Effector memory CD8-positive, alpha-beta T cell (primary cell): ENCODE data around the gene ABCA5.
A peak's percentile ranks its signal among the peaks of the same experiment; 100 is the strongest.

Experiments
- ATAC-seq: fragments of 150-1000 bp; cut with Tn5 transposase; replicated peaks from 2 replicates; pipeline ENCODE4 v1.10.0; 2021; ENCODE audit warnings: mild to moderate bottlenecking, moderate library complexity
- DNase-seq, 3 experiments: peaks; one replicate each; pipeline ENCODE4 v3.0.0; 2021
- H3K27ac Mint-ChIP-seq, 2 donors: one replicate each; pipeline ENCODE4 v1.8.0; 2022; ENCODE audit warnings: mild to moderate bottlenecking in 2 of 2, mixed read lengths in 2 of 2, moderate library complexity in 2 of 2
- H3K27me3 Mint-ChIP-seq, 2 donors: one replicate each; pipeline ENCODE4 v1.8.0; 2022; ENCODE audit warnings: mixed read lengths in 2 of 2
- H3K36me3 Mint-ChIP-seq: one replicate; pipeline ENCODE4 v1.8.0; 2022; ENCODE audit warnings: mild to moderate bottlenecking, moderate library complexity, mixed read lengths; ENCODE audit not compliant: insufficient read depth
- H3K4me1 Mint-ChIP-seq, 2 donors: one replicate each; pipeline ENCODE4 v1.8.0; 2022; ENCODE audit warnings: low read depth in 2 of 2, mixed read lengths in 2 of 2
- H3K4me3 Mint-ChIP-seq, 2 donors: one replicate each; pipeline ENCODE4 v1.8.0; 2022; ENCODE audit warnings: mild to moderate bottlenecking in 2 of 2, mixed read lengths in 2 of 2, moderate library complexity in 2 of 2
- H3K9me3 Mint-ChIP-seq, 2 donors: one replicate each; pipeline ENCODE4 v1.8.0; 2022; ENCODE audit warnings: mixed read lengths in 2 of 2

The ABCA5 gene

GRCh38 chr17:69342896-69343644 is 16.1 kb upstream of the ABCA5 start:
- DNase-seq (no peak), ATAC-seq (no peak)
- Mint-ChIP-seq H3K4me1 (no peaks in the 10 kb centered on the region), H3K36me3 (peaks cover 1% of the 10 kb centered on the region), H3K27ac (no peak overlapping the region), H3K9me3 (no peaks in the 10 kb centered on the region), H3K4me3 (no peak overlapping the region), H3K27me3 (peaks cover 19% of the 10 kb centered on the region in 2 donors)

- Mint-ChIP-seq H3K27me3 (peaks cover 10 to 19% of the 10 kb centered on the region in 2 donors), H3K4me1 (peaks cover 0 to 2% of the 10 kb centered on the region in 2 donors), H3K9me3 (no peaks in the 10 kb centered on the region), H3K4me3 (no peak overlapping the region), H3K27ac (no peak overlapping the region), H3K36me3 (no peaks in the 10 kb centered on the region)
- ATAC-seq (no peak), DNase-seq (no peak)
Observed at GRCh38 chr17:69339937-69340336, 13.0 kb upstream of the ABCA5 start.

GRCh38 chr17:69336996-69337395 is 10.1 kb upstream of the ABCA5 start:
- H3K4me1 Mint-ChIP-seq: peaks cover 0 to 2% of the 10 kb centered on the region in 2 donors
- no peak for ATAC-seq
- DNase-seq: no peak
- H3K27me3 Mint-ChIP-seq: peaks cover 10 to 23% of the 10 kb centered on the region in 2 donors
- no peaks in the 10 kb centered on the region for H3K9me3 Mint-ChIP-seq
- no peak overlapping the region for H3K27ac Mint-ChIP-seq
- H3K4me3 Mint-ChIP-seq: no peak overlapping the region
- H3K36me3 Mint-ChIP-seq: no peaks in the 10 kb centered on the region

- H3K27me3 Mint-ChIP-seq: peaks cover 12 to 27% of the 10 kb centered on the region in 2 donors
- H3K4me3 Mint-ChIP-seq: no peak overlapping the region
- DNase-seq: no peak
- no peaks in the 10 kb centered on the region for H3K9me3 Mint-ChIP-seq
- no peak overlapping the region for H3K27ac Mint-ChIP-seq
- peaks cover 0 to 2% of the 10 kb centered on the region in 2 donors for H3K4me1 Mint-ChIP-seq
- H3K36me3 Mint-ChIP-seq: no peaks in the 10 kb centered on the region
- ATAC-seq: no peak
Observed at GRCh38 chr17:69336580-69336979, 9.6 kb upstream of the ABCA5 start.

GRCh38 chr17:69335058-69335457 is 8.1 kb upstream of the ABCA5 start:
- ATAC-seq (no peak), DNase-seq (no peak)
- H3K4me3 Mint-ChIP-seq: no peak overlapping the region
- H3K9me3 Mint-ChIP-seq: no peaks in the 10 kb centered on the region
- H3K36me3 Mint-ChIP-seq: no peaks in the 10 kb centered on the region
- peaks cover 26 to 36% of the 10 kb centered on the region in 2 donors for H3K27me3 Mint-ChIP-seq
- no peak overlapping the region for H3K27ac Mint-ChIP-seq
- peaks cover 0 to 2% of the 10 kb centered on the region in 2 donors for H3K4me1 Mint-ChIP-seq

GRCh38 chr17:69333561-69333960 is 6.6 kb upstream of the ABCA5 start:
- no peak overlapping the region for H3K4me3 Mint-ChIP-seq
- DNase-seq (no peak), ATAC-seq (no peak)
- H3K36me3 Mint-ChIP-seq: no peaks in the 10 kb centered on the region
- H3K4me1 Mint-ChIP-seq: peaks cover 0 to 2% of the 10 kb centered on the region in 2 donors
- H3K27ac Mint-ChIP-seq: no peak overlapping the region
- H3K9me3 Mint-ChIP-seq: no peaks in the 10 kb centered on the region
- peaks cover 31 to 40% of the 10 kb centered on the region in 2 donors for H3K27me3 Mint-ChIP-seq

- peaks cover 31 to 40% of the 10 kb centered on the region in 2 donors for H3K27me3 Mint-ChIP-seq
Observed at GRCh38 chr17:69331756-69332155, 4.8 kb upstream of the ABCA5 start.

GRCh38 chr17:69326377-69327059 is 415 bp downstream of the ABCA5 start:
- Mint-ChIP-seq H3K9me3 (no peaks in the 10 kb centered on the region), H3K4me3 (peak overlapping the region; percentile 96 to 99), H3K27ac (peak overlapping the region; percentile 96 to 98), H3K4me1 (peaks cover 13 to 34% of the 10 kb centered on the region in 2 donors), H3K36me3 (peaks cover 4% of the 10 kb centered on the region), H3K27me3 (peaks cover 13 to 18% of the 10 kb centered on the region in 2 donors)
- DNase-seq: no peak
- ATAC-seq: no peak

More at GRCh38 chr17:69331756-69332155, 4.8 kb upstream of the ABCA5 start:
- Mint-ChIP-seq H3K4me1 (peaks cover 7 to 10% of the 10 kb centered on the region in 2 donors), H3K36me3 (peaks cover 2% of the 10 kb centered on the region), H3K27ac (no peak overlapping the region), H3K9me3 (no peaks in the 10 kb centered on the region), H3K4me3 (no peak overlapping the region)
- DNase-seq: no peak
- ATAC-seq: no peak

GRCh38 chr17:69325518-69326376 is 1.2 kb downstream of the ABCA5 start:
- ATAC-seq: no peak

GRCh38 chr17:69323806-69324205 is 3.1 kb downstream of the ABCA5 start:
- DNase-seq (no peak), ATAC-seq (no peak)
- Mint-ChIP-seq H3K4me3 (no peak overlapping the region), H3K4me1 (peaks cover 13 to 40% of the 10 kb centered on the region in 2 donors), H3K27ac (no peak overlapping the region), H3K9me3 (no peaks in the 10 kb centered on the region), H3K36me3 (peaks cover 4% of the 10 kb centered on the region), H3K27me3 (no peaks in the 10 kb centered on the region)

More at GRCh38 chr17:69325518-69326376, 1.2 kb downstream of the ABCA5 start:
- H3K4me1 Mint-ChIP-seq: peaks cover 13 to 34% of the 10 kb centered on the region in 2 donors
- no peak for DNase-seq
- no peaks in the 10 kb centered on the region for H3K9me3 Mint-ChIP-seq
- H3K27ac Mint-ChIP-seq: peak overlapping the region; percentile 96 to 98
- peaks cover 4% of the 10 kb centered on the region for H3K36me3 Mint-ChIP-seq
- peaks cover 8 to 12% of the 10 kb centered on the region in 2 donors for H3K27me3 Mint-ChIP-seq
- peak overlapping the region; percentile 96 to 99 for H3K4me3 Mint-ChIP-seq

GRCh38 chr17:69320908-69321238 is 6.1 kb downstream of the ABCA5 start:
- Mint-ChIP-seq H3K27me3 (no peaks in the 10 kb centered on the region), H3K36me3 (no peaks in the 10 kb centered on the region), H3K27ac (no peak overlapping the region), H3K9me3 (no peaks in the 10 kb centered on the region), H3K4me3 (no peak overlapping the region), H3K4me1 (peaks cover 3 to 21% of the 10 kb centered on the region in 2 donors)
- no peak for DNase-seq
- no peak for ATAC-seq

- no peaks in the 10 kb centered on the region for H3K9me3 Mint-ChIP-seq
- no peaks in the 10 kb centered on the region for H3K36me3 Mint-ChIP-seq
- no peak overlapping the region for H3K27ac Mint-ChIP-seq
- peaks cover 3 to 16% of the 10 kb centered on the region in 2 donors for H3K4me1 Mint-ChIP-seq
- no peak overlapping the region for H3K4me3 Mint-ChIP-seq
- DNase-seq (no peak), ATAC-seq (no peak)
- no peaks in the 10 kb centered on the region for H3K27me3 Mint-ChIP-seq
Observed at GRCh38 chr17:69320210-69320907, 6.6 kb downstream of the ABCA5 start.

GRCh38 chr17:69317625-69318024 is 9.3 kb downstream of the ABCA5 start:
- no peaks in the 10 kb centered on the region for H3K9me3 Mint-ChIP-seq
- DNase-seq: no peak
- H3K27ac Mint-ChIP-seq: no peak overlapping the region
- ATAC-seq: no peak
- peaks cover 3 to 13% of the 10 kb centered on the region in 2 donors for H3K4me1 Mint-ChIP-seq
- H3K27me3 Mint-ChIP-seq: no peaks in the 10 kb centered on the region
- H3K4me3 Mint-ChIP-seq: no peak overlapping the region
- no peaks in the 10 kb centered on the region for H3K36me3 Mint-ChIP-seq
